CD4-positive, alpha-beta T cell (primary cell): ENCODE measurements around the gene OR4E2. TPM values are rescaled to one million over a fixed set of nuclear protein-coding genes. Genes with fewer than 3 reads are reported as not detected.
"Not testable (repeated sequence)": the region's sequence is repeated elsewhere in the genome, so short reads cannot be mapped to it uniquely, and the experiment has no call there.

Experiments
- ATAC-seq: fragments of 200-7000 bp; cut with Tn5 transposase; one replicate; pipeline ENCODE4 v1.10.0; 2022; ENCODE audit warnings: mild to moderate bottlenecking; ENCODE audit not compliant: poor library complexity
- CTCF ChIA-PET: fragments of 350-600 bp; sonication (Branson Sonifier 250); formaldehyde crosslinking; loops from one replicate; lab custom pipeline; 2021; ENCODE audit warnings: antibody characterized with exemption, inconsistent platforms; lab: Charles Lee
- POLR2A ChIA-PET: fragments of 350-600 bp; sonication (Branson Sonifier 250); formaldehyde crosslinking; loops from one replicate; lab custom pipeline; 2021; ENCODE audit warnings: antibody characterized with exemption, inconsistent platforms; lab: Charles Lee
- DNase-seq, 14 experiments: peaks; one replicate each; pipeline ENCODE4 v3.0.0-alpha.2; 2013 to 2020; ENCODE audit warnings: mixed read lengths in 2 of 14
- H3K27ac ChIP-seq, 2 donors: one replicate each; pipeline versions ENCODE4 v1.5.1 to v1.7.0; 2013; ENCODE audit warnings: low read length in 2 of 2, low read depth in 1 of 2, mild to moderate bottlenecking in 1 of 2
- H3K27me3 ChIP-seq, 2 experiments: 1 replicate in 1 of 2; 2 replicates in 1 of 2; pipeline versions ENCODE4 v1.6.1 to v1.7.0; 2013; ENCODE audit warnings: low read length in 2 of 2, control low read depth in 1 of 2, mild to moderate bottlenecking in 1 of 2, moderate library complexity in 1 of 2; ENCODE audit not compliant: insufficient read depth in 2 of 2, control insufficient read depth in 1 of 2
- H3K36me3 ChIP-seq: one replicate; pipeline ENCODE4 v1.6.1; 2013; ENCODE audit warnings: low read length, control low read depth; ENCODE audit not compliant: insufficient read depth
- H3K4me1 ChIP-seq: one replicate; pipeline ENCODE4 v1.6.1; 2013; ENCODE audit warnings: low read length, control low read depth; ENCODE audit not compliant: insufficient read depth
- H3K4me3 ChIP-seq: one replicate; pipeline ENCODE4 v1.5.1; 2013; ENCODE audit warnings: mild to moderate bottlenecking, low read length, moderate library complexity
- H3K9me3 ChIP-seq, 2 experiments: 1 replicate in 1 of 2; 2 replicates in 1 of 2; pipeline versions ENCODE4 v1.6.1 to v1.7.0; 2013; ENCODE audit warnings: low read length in 2 of 2, mild to moderate bottlenecking in 2 of 2, control low read depth in 1 of 2, moderate library complexity in 1 of 2; ENCODE audit not compliant: control insufficient read depth in 1 of 2, insufficient read depth in 1 of 2
- H3K27ac Mint-ChIP-seq: one replicate; pipeline ENCODE4 v1.8.0; 2020; ENCODE audit warnings: mixed read lengths
- H3K27me3 Mint-ChIP-seq: one replicate; pipeline ENCODE4 v1.8.0; 2021; ENCODE audit warnings: mixed read lengths
- H3K36me3 Mint-ChIP-seq: one replicate; pipeline ENCODE4 v1.8.0; 2021; ENCODE audit warnings: low read depth, mixed read lengths
- H3K4me1 Mint-ChIP-seq: one replicate; pipeline ENCODE4 v1.8.0; 2021; ENCODE audit warnings: low read depth, mixed read lengths
- H3K4me3 Mint-ChIP-seq: one replicate; pipeline ENCODE4 v1.8.0; 2020; ENCODE audit warnings: mild to moderate bottlenecking, mixed read lengths
- H3K9me3 Mint-ChIP-seq: one replicate; pipeline ENCODE4 v1.8.0; 2020; ENCODE audit warnings: mixed read lengths
- intact Hi-C, 2 experiments: fragments of 100-400 bp; cut with DNase I in 1 of 2; cut with micrococcal nuclease in 1 of 2; formaldehyde crosslinking; loops; one replicate each; pipeline versions ENCODE4 v1.15.1 to v1.9.0; 2023 to 2025; cut with DNase I, micrococcal nuclease
- total RNA-seq, 174 experiments: library from RNA in 2 of 174; stranded (reverse) in 2 of 174; gene quantifications; one replicate each; pipeline ENCODE4 v1.2.3 and lab custom pipeline; 2021 to 2026
- TF ChIP-seq, protein P1 (sequence below): fragments of 200-600 bp; IDR thresholded peaks from one replicate; pipeline ENCODE4 v1.8.0; 2022; ENCODE audit warnings: antibody characterized with exemption, mild to moderate bottlenecking

The OR4E2 gene
- total RNA-seq, 2 experiments from 2014 or later, result not detected

DNA sequence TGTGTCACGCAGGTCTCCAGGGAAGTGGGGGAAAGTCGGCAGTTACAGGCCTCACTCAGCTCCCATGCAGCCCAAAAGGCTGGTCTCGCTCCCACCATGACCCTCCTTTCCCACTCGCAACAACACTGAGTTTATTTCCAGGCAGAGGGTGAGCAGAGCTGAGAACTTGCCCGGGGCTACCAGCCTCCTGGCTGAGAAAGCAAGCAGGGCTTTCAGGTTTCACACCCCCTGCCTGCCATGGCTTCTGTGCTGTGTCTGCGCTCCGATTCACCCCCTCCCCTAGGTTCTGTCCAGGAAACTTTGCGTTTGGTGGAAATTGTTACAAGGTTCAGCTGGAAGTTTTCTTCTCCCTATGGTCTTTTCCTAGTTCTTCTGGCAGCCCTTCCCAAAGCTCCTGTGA is 36.0 kb upstream of the OR4E2 start:
- ChIA-PET CTCF (no interaction called here), POLR2A (no interaction called here)
- Mint-ChIP-seq H3K4me3 (no peak overlapping the region), H3K9me3 (no peaks in the 10 kb centered on the region), H3K27ac (no peak overlapping the region), H3K36me3 (no peaks in the 10 kb centered on the region), H3K4me1 (no peaks in the 10 kb centered on the region), H3K27me3 (peaks cover 57% of the 10 kb centered on the region)
- Histone ChIP-seq H3K4me3 (no peak overlapping the region), H3K27ac (no peak overlapping the region), H3K9me3 (no peaks in the 10 kb centered on the region), H3K36me3 (no peaks in the 10 kb centered on the region), H3K4me1 (no peaks in the 10 kb centered on the region), H3K27me3 (peaks cover 9 to 12% of the 10 kb centered on the region in 2 experiments)
- ATAC-seq, result no peak
- DNase-seq, result no peak
- intact Hi-C loops, result loop anchor here in 1 of 2 experiments (10.0 kb wide), 1 partner anchor 463 kb away; the partner anchor contains the start of gene OR5AU1
- TF ChIP-seq, protein P1, sequence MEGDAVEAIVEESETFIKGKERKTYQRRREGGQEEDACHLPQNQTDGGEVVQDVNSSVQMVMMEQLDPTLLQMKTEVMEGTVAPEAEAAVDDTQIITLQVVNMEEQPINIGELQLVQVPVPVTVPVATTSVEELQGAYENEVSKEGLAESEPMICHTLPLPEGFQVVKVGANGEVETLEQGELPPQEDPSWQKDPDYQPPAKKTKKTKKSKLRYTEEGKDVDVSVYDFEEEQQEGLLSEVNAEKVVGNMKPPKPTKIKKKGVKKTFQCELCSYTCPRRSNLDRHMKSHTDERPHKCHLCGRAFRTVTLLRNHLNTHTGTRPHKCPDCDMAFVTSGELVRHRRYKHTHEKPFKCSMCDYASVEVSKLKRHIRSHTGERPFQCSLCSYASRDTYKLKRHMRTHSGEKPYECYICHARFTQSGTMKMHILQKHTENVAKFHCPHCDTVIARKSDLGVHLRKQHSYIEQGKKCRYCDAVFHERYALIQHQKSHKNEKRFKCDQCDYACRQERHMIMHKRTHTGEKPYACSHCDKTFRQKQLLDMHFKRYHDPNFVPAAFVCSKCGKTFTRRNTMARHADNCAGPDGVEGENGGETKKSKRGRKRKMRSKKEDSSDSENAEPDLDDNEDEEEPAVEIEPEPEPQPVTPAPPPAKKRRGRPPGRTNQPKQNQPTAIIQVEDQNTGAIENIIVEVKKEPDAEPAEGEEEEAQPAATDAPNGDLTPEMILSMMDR, result no peak

DNA sequence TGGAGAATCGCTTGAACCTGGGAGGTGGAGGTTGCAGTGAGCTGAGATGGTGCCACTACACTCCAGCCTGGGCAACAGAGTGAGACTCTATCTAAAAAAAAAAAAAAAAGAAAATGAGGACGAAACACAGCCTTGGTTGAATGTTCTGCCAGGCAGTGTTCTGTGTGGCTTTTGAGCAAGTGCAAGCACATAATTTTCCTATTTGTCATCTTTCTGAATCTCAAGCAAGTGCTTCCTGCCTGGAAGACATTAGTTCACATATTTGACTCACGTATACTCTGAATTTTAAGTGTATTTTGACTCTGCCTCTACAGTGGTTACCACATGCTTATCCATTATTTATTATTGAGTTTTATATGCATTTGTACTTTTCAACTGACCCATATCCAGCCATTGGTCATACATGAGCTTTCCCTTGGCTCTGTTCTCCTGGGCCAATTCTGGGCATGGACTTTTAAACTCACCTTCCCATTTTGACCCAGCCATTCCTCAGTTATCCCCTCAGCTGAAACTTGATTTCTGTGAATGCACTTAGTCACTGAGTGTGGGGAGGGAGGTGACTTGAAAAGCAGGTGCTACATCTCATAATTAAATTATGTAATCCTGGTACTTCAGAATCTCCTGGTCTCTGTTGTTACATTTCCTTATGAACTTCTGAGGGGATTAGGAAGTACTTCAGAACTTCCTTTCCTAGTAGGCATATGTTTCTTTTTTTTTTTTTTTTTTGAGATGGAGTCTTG is 27.0 kb upstream of the OR4E2 start:
- DNase-seq, result no peak
- ChIA-PET POLR2A (no interaction called here), CTCF (no interaction called here)
- H3K27ac Mint-ChIP-seq, result no peak overlapping the region
- intact Hi-C loops, result no loop called here
- TF ChIP-seq, protein P1, result no peak
- no peak overlapping the region for H3K4me3 Mint-ChIP-seq
- ATAC-seq, result no peak
- no peaks in the 10 kb centered on the region for H3K4me1 ChIP-seq
- H3K36me3 Mint-ChIP-seq, result no peaks in the 10 kb centered on the region
- H3K4me1 Mint-ChIP-seq, result no peaks in the 10 kb centered on the region
- H3K36me3 ChIP-seq, result no peaks in the 10 kb centered on the region
- H3K27me3 ChIP-seq, result peaks cover 2 to 6% of the 10 kb centered on the region in 2 experiments
- no peaks in the 10 kb centered on the region for H3K9me3 ChIP-seq
- H3K4me3 ChIP-seq, result no peak overlapping the region
- no peaks in the 10 kb centered on the region for H3K9me3 Mint-ChIP-seq
- H3K27ac ChIP-seq, result no peak overlapping the region
- peaks cover 50% of the 10 kb centered on the region for H3K27me3 Mint-ChIP-seq

DNA sequence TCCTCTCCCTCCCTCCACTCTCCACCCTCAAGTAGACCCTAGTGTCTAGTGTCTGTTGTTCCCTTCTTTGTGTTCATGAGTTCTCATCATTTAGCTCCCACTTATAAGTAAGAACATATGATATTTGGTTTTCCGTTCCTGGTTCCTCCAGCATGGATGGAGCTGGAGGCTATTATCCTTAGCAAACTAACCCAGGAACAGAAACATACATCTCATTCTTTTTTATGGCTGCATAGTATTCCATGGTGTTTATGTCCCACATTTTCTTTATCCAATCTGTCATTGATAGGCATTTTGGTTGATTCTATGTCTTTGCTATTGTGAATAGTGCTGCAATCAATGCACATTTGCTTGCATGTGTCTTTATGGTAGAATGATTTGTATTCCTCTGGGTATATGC is 23.1 kb upstream of the OR4E2 start:
- H3K27me3 Mint-ChIP-seq, result peaks cover 38% of the 10 kb centered on the region
- H3K27me3 ChIP-seq, H3K9me3 Mint-ChIP-seq, CTCF ChIA-PET, H3K4me3 Mint-ChIP-seq, intact Hi-C loops, DNase-seq, POLR2A ChIA-PET, H3K4me3 ChIP-seq, H3K36me3 Mint-ChIP-seq, H3K27ac Mint-ChIP-seq, H3K9me3 ChIP-seq, H3K4me1 Mint-ChIP-seq, H3K27ac ChIP-seq, ATAC-seq, H3K4me1 ChIP-seq, H3K36me3 ChIP-seq: not testable (repeated sequence)

DNA sequence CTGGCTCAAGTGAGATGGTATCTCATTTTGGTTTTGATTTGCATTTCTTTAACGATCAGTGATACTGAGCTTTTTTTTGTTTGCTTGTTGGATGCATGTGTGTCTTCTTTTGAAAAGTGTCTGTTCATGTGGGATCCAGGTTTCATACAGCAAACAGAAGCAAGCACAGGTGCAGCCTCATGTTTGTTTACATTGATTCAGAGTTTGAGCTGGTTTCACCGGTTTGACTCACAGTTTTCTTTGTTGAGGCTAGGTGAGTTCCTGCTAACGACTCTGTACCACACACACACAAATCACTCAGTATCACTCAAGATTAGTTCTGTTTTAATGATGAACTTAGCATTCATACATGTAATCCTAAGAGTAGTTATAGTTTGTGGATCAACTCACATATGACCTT is 22.6 kb upstream of the OR4E2 start:
- H3K36me3 ChIP-seq, result no peaks in the 10 kb centered on the region
- no peak overlapping the region for H3K27ac ChIP-seq
- TF ChIP-seq, protein P1, result no peak
- Mint-ChIP-seq H3K36me3 (no peaks in the 10 kb centered on the region), H3K27me3 (peaks cover 32% of the 10 kb centered on the region), H3K27ac (no peak overlapping the region), H3K4me1 (no peaks in the 10 kb centered on the region), H3K4me3 (no peak overlapping the region), H3K9me3 (no peaks in the 10 kb centered on the region)
- no peak overlapping the region for H3K4me3 ChIP-seq
- ChIA-PET CTCF (no interaction called here), POLR2A (no interaction called here)
- ATAC-seq (no peak), DNase-seq (no peak)
- H3K9me3 ChIP-seq, result no peaks in the 10 kb centered on the region
- intact Hi-C loops, result no loop called here
- no peaks in the 10 kb centered on the region for H3K4me1 ChIP-seq
- peaks cover 2 to 4% of the 10 kb centered on the region in 2 experiments for H3K27me3 ChIP-seq
